Testis (tissue), 2 donors: ENCODE results near the gene ETFB.

Source experiments
- CTCF ChIP-seq, 3 experiments: fragments of 450-650 bp in 2 of 3; fragments of 200-600 bp in 1 of 3; sonication (generic) in 1 of 3; IDR thresholded peaks; one replicate each; pipeline ENCODE4 v1.5.1; 2016 to 2019; ENCODE audit warnings: antibody characterized with exemption in 3 of 3, mild to moderate bottlenecking in 2 of 3, moderate library complexity in 1 of 3
- POLR2A ChIP-seq: fragments of 450-650 bp; IDR thresholded peaks from one replicate; pipeline ENCODE4 v1.6.1; 2017; ENCODE audit warnings: antibody characterized with exemption, mild to moderate bottlenecking, moderate library complexity

GRCh38 chr19:51339687-51340656, 26.2 kb downstream of the ETFB start:
- TF ChIP-seq CTCF (IDR thresholded peaks at IDR 0.05), result peak; percentile 21 to 61 (median 55)
- no peak for TF ChIP-seq POLR2A
